A549 (cell line): ENCODE results near the gene RNF121.

ENCODE experiments used
- CEBPB ChIP-seq, 2 experiments: fragments of >200 bp in 1 of 2; sonication (Bioruptor Twin) in 1 of 2; formaldehyde crosslinking in 1 of 2; IDR thresholded peaks; 2 replicates each; pipeline ENCODE4 v1.6.1; 2012 to 2016
- EP300 ChIP-seq, 2 experiments: fragments of >200 bp; sonication (Bioruptor Twin); formaldehyde crosslinking; IDR thresholded peaks; 2 replicates in 1 of 2; 3 replicates in 1 of 2; pipeline ENCODE4 v1.6.1; 2016 to 2017
- TF ChIP-seq, protein P1 (sequence below): fragments of >200 bp; sonication (Bioruptor Twin); formaldehyde crosslinking; IDR thresholded peaks from 3 replicates; pipeline ENCODE4 v1.5.1; 2016

- no peak for TF ChIP-seq CEBPB (IDR thresholded peaks at IDR 0.05)
- TF ChIP-seq EP300 (IDR thresholded peaks at IDR 0.05), result no peak
- TF ChIP-seq, protein P1, sequence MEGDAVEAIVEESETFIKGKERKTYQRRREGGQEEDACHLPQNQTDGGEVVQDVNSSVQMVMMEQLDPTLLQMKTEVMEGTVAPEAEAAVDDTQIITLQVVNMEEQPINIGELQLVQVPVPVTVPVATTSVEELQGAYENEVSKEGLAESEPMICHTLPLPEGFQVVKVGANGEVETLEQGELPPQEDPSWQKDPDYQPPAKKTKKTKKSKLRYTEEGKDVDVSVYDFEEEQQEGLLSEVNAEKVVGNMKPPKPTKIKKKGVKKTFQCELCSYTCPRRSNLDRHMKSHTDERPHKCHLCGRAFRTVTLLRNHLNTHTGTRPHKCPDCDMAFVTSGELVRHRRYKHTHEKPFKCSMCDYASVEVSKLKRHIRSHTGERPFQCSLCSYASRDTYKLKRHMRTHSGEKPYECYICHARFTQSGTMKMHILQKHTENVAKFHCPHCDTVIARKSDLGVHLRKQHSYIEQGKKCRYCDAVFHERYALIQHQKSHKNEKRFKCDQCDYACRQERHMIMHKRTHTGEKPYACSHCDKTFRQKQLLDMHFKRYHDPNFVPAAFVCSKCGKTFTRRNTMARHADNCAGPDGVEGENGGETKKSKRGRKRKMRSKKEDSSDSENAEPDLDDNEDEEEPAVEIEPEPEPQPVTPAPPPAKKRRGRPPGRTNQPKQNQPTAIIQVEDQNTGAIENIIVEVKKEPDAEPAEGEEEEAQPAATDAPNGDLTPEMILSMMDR, result no peak
These were observed 68.1 kb downstream of the RNF121 start for GRCh38 chr11:71996946-71997345.
